ENCODE data around the gene ERBB3.
"Not testable (repeated sequence)": the region's sequence is repeated elsewhere in the genome, so short reads cannot be mapped to it uniquely, and the experiment has no call there.

ERBB3 gene

GRCh38 chr12:56061982-56062381 is 18.0 kb upstream of the ERBB3 start:
- no peak for TF ChIP-seq CTCF (IDR thresholded peaks at IDR 0.05; ENCODE audit: insufficient read depth, missing control alignments)
- FAIRE-seq: no peak
- no peak for DNase-seq (ENCODE audit: insufficient read length, low spot score)

GRCh38 chr12:56062996-56063395 is 17.0 kb upstream of the ERBB3 start:
- TF ChIP-seq CTCF (IDR thresholded peaks at IDR 0.05; ENCODE audit: insufficient read depth, missing control alignments): no peak
- no peak for DNase-seq (ENCODE audit: insufficient read length, low spot score)
- no peak for FAIRE-seq

- no peak for TF ChIP-seq CTCF (IDR thresholded peaks at IDR 0.05; ENCODE audit: insufficient read depth, missing control alignments)
- FAIRE-seq (no peak), DNase-seq (ENCODE audit: insufficient read length, low spot score) (no peak)
Observed at GRCh38 chr12:56071648-56072047, 8.3 kb upstream of the ERBB3 start.

GRCh38 chr12:56074396-56074795 is 5.6 kb upstream of the ERBB3 start:
- FAIRE-seq: no peak
- no peak for DNase-seq (ENCODE audit: insufficient read length, low spot score)
- no peak for TF ChIP-seq CTCF (IDR thresholded peaks at IDR 0.05; ENCODE audit: insufficient read depth, missing control alignments)

- not testable (repeated sequence) for FAIRE-seq; DNase-seq (ENCODE audit: insufficient read length, low spot score)
Observed at GRCh38 chr12:56077966-56078365, 2.0 kb upstream of the ERBB3 start.

- DNase-seq (ENCODE audit: insufficient read length, low spot score): no peak
- no peak for TF ChIP-seq CTCF (IDR thresholded peaks at IDR 0.05; ENCODE audit: insufficient read depth, missing control alignments)
- no peak for FAIRE-seq
Observed at GRCh38 chr12:56078427-56078826, 1.5 kb upstream of the ERBB3 start.

GRCh38 chr12:56078931-56079722 is 838 bp upstream of the ERBB3 start:
- FAIRE-seq (no peak), DNase-seq (ENCODE audit: insufficient read length, low spot score) (peak; percentile 78)
- TF ChIP-seq CTCF (IDR thresholded peaks at IDR 0.05; ENCODE audit: insufficient read depth, missing control alignments): peak; percentile 73
